ENCODE results near the gene RPP40.

Gene RPP40

GRCh38 chr6:4997862-4998261 is 6.0 kb downstream of the RPP40 start:
- TF ChIP-seq CTCF (IDR thresholded peaks at IDR 0.05; ENCODE audit: low read depth, low read length): no peak
- no peak overlapping the region for H3K4me3 ChIP-seq (ENCODE audit: low read depth, low read length)

GRCh38 chr6:4994741-4995140 is 9.1 kb downstream of the RPP40 start:
- no peak for TF ChIP-seq CTCF (IDR thresholded peaks at IDR 0.05; ENCODE audit: low read depth, low read length)
- no peak overlapping the region for H3K4me3 ChIP-seq (ENCODE audit: low read depth, low read length)

GRCh38 chr6:4987432-4987831 is 16.4 kb downstream of the RPP40 start:
- H3K4me3 ChIP-seq (ENCODE audit: low read depth, low read length): no peak overlapping the region
- TF ChIP-seq CTCF (IDR thresholded peaks at IDR 0.05; ENCODE audit: low read depth, low read length): no peak

GRCh38 chr6:4986999-4987398 is 16.8 kb downstream of the RPP40 start:
- no peak overlapping the region for H3K4me3 ChIP-seq (ENCODE audit: low read depth, low read length)

GRCh38 chr6:4983322-4983721 is 20.5 kb downstream of the RPP40 start:
- no peak for TF ChIP-seq CTCF (IDR thresholded peaks at IDR 0.05; ENCODE audit: low read depth, low read length)
- H3K4me3 ChIP-seq (ENCODE audit: low read depth, low read length): no peak overlapping the region

More at GRCh38 chr6:4986999-4987398, 16.8 kb downstream of the RPP40 start:
- no peak for TF ChIP-seq CTCF (IDR thresholded peaks at IDR 0.05; ENCODE audit: low read depth, low read length)

- no peak overlapping the region for H3K4me3 ChIP-seq (ENCODE audit: low read depth, low read length)
- no peak for TF ChIP-seq CTCF (IDR thresholded peaks at IDR 0.05; ENCODE audit: low read depth, low read length)
Measured at GRCh38 chr6:4981761-4982160, 22.1 kb downstream of the RPP40 start.

GRCh38 chr6:4979426-4979825 is 24.4 kb downstream of the RPP40 start:
- TF ChIP-seq CTCF (IDR thresholded peaks at IDR 0.05; ENCODE audit: low read depth, low read length): no peak
- no peak overlapping the region for H3K4me3 ChIP-seq (ENCODE audit: low read depth, low read length)

Data from WI38 (cell line).